Measurements from ENCODE around the gene BEST4. TPM values are rescaled to one million over a fixed set of nuclear protein-coding genes. Genes with fewer than 3 reads are reported as not detected.

The BEST4 gene
- total and polyA plus RNA-seq, 2 of the 8 experiments (the other 6 are each of a cell fraction or from before 2014, with no cell fraction given), result 0.76 to 1.4 TPM

- no peak for TF ChIP-seq CHD7 (IDR thresholded peaks at IDR 0.05; ENCODE audit: insufficient replicate concordance, low read length)
Observed at GRCh38 chr1:44801491-44802305, 13.7 kb upstream of the BEST4 start (continued).
